ENCODE results near the gene PRR12. TPM values are rescaled to one million over a fixed set of nuclear protein-coding genes. Genes with fewer than 3 reads are reported as not detected.

PRR12 gene
- total and polyA plus RNA-seq, 9 of the 15 experiments (the other 6 are each of a cell fraction or from before 2014, with no cell fraction given), result 0.01 to 21.1 (median 0.98) TPM

- no peak for TF ChIP-seq ZMIZ1 (IDR thresholded peaks at IDR 0.05; ENCODE audit: low read depth in 2 of 2, low read length in 2 of 2)
- TF ChIP-seq NFRKB (IDR thresholded peaks at IDR 0.05; ENCODE audit: low read depth), result no peak
- no peak; the same call in 1 of the 2 replicates for TF ChIP-seq ZNF740 (CRISPR knock-in tag; IDR thresholded peaks at IDR 0.05)
- TF ChIP-seq ZNF740 (tag; IDR thresholded peaks at IDR 0.05), result no peak
- peak; percentile 42; the same call in 1 of the 2 replicates for TF ChIP-seq ZBTB40 (IDR thresholded peaks at IDR 0.05)
- TF ChIP-seq ZBTB40 (CRISPR knock-in tag; IDR thresholded peaks at IDR 0.05), result no peak
- TF ChIP-seq XRCC5 (IDR thresholded peaks at IDR 0.05; ENCODE audit: low read depth, low read length), result 0 out of 2 replicates have a peak, but pooled peaks have one; percentile 49
- TF ChIP-seq KDM5B (IDR thresholded peaks at IDR 0.05; ENCODE audit: insufficient replicate concordance, low read depth, low read length), result peak; percentile 46
Measured at GRCh38 chr19:49591731-49592485, 926 bp downstream of the PRR12 start (continued).

Measured in K562 (cell line).